Measurements from ENCODE around the gene MINDY4.

DNA sequence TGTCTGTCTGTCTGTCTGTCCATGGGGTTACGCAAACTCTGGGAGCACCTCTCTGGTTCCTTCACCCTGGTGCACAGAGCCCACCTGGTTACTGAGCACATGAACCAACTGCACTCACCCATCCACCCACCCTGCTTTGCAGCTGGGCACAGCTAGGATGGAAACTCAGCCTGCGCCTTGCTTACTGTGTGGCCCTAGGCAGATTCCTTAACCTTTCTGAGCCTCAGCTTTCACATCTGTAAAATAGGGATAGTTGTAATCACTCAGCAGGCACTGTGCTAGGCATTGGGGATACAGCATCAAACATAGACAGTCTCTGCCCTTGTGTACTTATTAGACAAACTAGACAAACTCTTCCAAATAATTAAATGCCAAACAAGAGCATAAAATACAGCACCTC is 41.1 kb upstream of the MINDY4 start:
- TF ChIP-seq, protein P1, sequence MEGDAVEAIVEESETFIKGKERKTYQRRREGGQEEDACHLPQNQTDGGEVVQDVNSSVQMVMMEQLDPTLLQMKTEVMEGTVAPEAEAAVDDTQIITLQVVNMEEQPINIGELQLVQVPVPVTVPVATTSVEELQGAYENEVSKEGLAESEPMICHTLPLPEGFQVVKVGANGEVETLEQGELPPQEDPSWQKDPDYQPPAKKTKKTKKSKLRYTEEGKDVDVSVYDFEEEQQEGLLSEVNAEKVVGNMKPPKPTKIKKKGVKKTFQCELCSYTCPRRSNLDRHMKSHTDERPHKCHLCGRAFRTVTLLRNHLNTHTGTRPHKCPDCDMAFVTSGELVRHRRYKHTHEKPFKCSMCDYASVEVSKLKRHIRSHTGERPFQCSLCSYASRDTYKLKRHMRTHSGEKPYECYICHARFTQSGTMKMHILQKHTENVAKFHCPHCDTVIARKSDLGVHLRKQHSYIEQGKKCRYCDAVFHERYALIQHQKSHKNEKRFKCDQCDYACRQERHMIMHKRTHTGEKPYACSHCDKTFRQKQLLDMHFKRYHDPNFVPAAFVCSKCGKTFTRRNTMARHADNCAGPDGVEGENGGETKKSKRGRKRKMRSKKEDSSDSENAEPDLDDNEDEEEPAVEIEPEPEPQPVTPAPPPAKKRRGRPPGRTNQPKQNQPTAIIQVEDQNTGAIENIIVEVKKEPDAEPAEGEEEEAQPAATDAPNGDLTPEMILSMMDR (IDR thresholded peaks at IDR 0.05) = no peak
- TF ChIP-seq EP300 (IDR thresholded peaks at IDR 0.05) (no peak), POLR2A (IDR thresholded peaks at IDR 0.05) (no peak)
